Activated T-cell treated with anti-CD3 and anti-CD28 coated beads, Interleukin-2, amount 50 U/mL, for 1 hour (primary cell): Measurements from ENCODE around the gene CASQ2.
"Not testable (repeated sequence)": the region's sequence is repeated elsewhere in the genome, so short reads cannot be mapped to it uniquely, and the experiment has no call there.

Source experiments
- DNase-seq: peaks from one replicate; pipeline ENCODE4 v3.0.0-alpha.2; 2020

The CASQ2 gene

DNA sequence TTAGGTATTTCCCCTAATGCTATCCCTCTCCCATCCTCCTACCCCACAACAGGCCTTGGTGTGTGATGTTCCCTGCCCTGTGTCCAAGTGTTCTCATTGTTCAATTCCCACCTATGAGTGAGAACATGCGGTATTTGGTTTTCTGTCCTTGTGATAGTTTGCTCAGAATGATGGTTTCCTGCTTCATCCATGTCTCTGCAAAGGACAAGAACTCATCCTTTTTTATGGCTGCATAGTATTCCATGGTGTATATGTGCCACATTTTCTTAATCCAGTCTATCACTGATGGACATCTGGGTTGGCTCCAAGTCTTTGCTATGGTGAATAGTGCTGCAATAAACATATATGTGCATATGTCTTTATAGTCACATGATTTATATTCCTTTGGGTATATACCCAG lies 10.6 kb upstream of the CASQ2 start:
- DNase-seq: not testable (repeated sequence)

DNA sequence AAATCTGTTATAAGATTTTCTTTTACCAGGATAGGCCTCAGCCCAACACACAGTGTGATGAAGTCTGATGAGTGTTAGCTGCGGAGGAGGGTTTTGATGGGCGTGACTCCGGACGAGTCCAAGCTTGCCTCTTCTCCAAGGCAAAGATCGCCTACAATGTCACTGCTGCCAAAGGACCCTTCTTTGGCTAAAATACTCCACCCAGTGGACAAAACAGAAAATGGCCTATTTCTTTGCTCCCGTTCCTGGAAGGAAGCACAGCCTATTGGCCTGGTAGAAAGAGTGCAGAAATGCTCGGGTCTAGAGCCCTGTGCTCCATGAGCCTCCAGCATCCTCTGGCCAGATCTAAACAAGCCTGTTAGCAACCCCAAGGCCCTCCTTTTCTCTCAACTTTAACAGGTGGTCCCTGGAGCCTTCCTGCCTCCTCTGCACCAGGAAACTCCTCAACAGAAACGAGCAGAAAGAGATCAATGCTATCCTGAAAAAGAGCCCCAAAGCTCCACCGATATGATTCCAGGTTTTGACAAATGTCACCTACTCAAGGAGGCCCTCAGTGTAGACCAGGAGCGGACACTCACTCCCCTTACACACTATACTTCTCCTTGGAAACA lies 3.4 kb upstream of the CASQ2 start:
- no peak for DNase-seq

- DNase-seq: no peak
Observed at GRCh38 chr1:115771094-115771846, 2.8 kb upstream of the CASQ2 start.

DNA sequence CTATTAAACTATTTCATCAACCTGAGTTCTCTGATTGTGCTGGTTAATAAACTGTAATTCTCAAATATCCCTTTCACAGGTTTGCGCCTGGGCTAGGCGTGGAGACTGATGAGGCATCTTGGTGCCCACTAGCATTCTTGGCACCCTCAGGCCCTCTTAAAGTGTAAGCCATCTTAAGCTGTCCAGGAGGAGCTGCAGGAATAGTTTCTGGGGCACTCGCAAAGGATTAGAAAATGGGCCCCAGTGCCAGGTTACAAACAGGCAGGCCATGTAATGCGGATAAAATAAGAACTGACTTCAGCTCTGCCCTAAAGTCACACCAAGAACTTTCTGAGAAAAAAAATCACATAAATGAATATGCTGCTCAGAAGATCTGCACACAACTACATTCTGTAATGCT lies 1.1 kb downstream of the CASQ2 start:
- DNase-seq: no peak

- DNase-seq: no peak
Observed at GRCh38 chr1:115765091-115765490, 3.4 kb downstream of the CASQ2 start.

GRCh38 chr1:115764541-115764940 lies 4.0 kb downstream of the CASQ2 start:
- DNase-seq: no peak

GRCh38 chr1:115762779-115763178 lies 5.7 kb downstream of the CASQ2 start:
- no peak for DNase-seq

- no peak for DNase-seq
Observed at GRCh38 chr1:115761601-115762302, 6.8 kb downstream of the CASQ2 start.

GRCh38 chr1:115757856-115758255 lies 10.7 kb downstream of the CASQ2 start:
- DNase-seq: no peak

DNA sequence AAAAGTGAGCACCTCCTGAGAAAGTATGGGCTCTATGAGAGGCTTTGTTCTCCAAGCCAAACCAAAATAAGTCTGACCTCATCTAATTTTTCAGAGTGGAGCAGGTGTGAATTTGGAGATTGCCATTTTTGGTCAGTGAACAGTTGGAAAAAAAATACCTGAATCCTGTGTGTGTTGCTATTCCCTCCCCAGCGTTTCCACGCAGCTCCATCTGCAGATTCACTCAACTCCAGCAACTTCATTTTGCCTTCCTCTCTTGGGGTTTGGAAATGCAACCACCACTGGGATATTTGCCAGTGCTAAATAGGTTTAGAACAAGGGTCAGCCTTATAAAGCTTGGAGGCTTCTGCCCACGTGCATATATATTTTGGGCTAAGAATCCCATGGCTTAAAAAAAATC lies 11.2 kb downstream of the CASQ2 start:
- no peak for DNase-seq

- no peak for DNase-seq
Observed at GRCh38 chr1:115755456-115756370, 12.8 kb downstream of the CASQ2 start.

- no peak for DNase-seq
Observed at GRCh38 chr1:115753830-115754229, 14.7 kb downstream of the CASQ2 start.

- no peak for DNase-seq
Observed at GRCh38 chr1:115753361-115753760, 15.2 kb downstream of the CASQ2 start.

- DNase-seq: no peak
Observed at GRCh38 chr1:115748401-115749150, 19.9 kb downstream of the CASQ2 start.

GRCh38 chr1:115746021-115746690 lies 22.4 kb downstream of the CASQ2 start:
- DNase-seq: no peak

DNA sequence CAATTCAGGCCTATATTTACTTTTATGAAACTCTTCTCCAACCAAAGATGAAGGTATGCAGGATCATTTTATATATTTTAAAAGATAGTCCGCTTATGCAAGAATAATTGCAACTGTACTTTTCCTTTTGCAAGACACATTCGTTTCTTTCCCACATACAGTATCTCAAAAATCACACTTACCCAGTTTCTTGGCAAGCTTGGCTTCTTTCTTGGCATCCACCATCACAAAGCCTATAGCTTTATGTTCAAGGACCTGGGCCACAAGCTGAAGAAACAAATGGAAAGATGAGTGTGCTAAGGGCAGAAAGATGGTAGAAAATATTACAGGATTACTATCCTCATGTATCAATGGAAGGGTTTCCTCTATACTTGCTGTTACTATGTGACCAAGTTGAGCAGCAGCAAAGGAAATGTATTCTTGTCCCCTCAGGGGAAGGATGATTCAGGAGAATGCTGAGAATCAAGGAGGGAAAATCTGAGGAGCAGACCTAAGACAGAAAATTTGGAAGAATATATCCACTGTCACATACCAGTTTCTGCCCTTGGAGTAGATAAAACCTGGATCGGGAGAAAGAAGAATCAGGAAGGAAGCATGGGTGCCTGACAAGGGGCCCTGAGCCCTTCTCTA lies 23.8 kb downstream of the CASQ2 start:
- DNase-seq: no peak

GRCh38 chr1:115740811-115741210 lies 27.7 kb downstream of the CASQ2 start:
- DNase-seq: no peak

GRCh38 chr1:115732316-115732715 lies 36.2 kb downstream of the CASQ2 start:
- no peak for DNase-seq

GRCh38 chr1:115729756-115730155 lies 38.8 kb downstream of the CASQ2 start:
- DNase-seq: no peak

- no peak for DNase-seq
Observed at GRCh38 chr1:115728341-115728740, 40.2 kb downstream of the CASQ2 start.

- DNase-seq: no peak
Observed at GRCh38 chr1:115727706-115728249, 40.7 kb downstream of the CASQ2 start.
